Neutrophil (primary cell): ENCODE measurements around the gene LRRC49.

Experiments
- H3K27ac ChIP-seq: fragments of 200-600 bp; sonication (generic); 2 replicates; pipeline ENCODE4 v1.5.1; 2016; ENCODE audit warnings: mild to moderate bottlenecking, moderate library complexity
- H3K27me3 ChIP-seq: fragments of 200-600 bp; sonication (generic); 2 replicates; pipeline ENCODE4 v1.6.0; 2016; ENCODE audit warnings: mild to moderate bottlenecking
- H3K36me3 ChIP-seq: fragments of 200-600 bp; sonication (generic); 2 replicates; pipeline ENCODE4 v1.5.1; 2017
- H3K4me1 ChIP-seq, 2 experiments: fragments of 200-600 bp in 1 of 2; sonication (generic) in 1 of 2; 1 replicate in 1 of 2; 2 replicates in 1 of 2; pipeline versions ENCODE4 v1.5.1 to v1.6.1; 2013 to 2016; ENCODE audit warnings: low read depth in 1 of 2, low read length in 1 of 2, mild to moderate bottlenecking in 1 of 2, moderate library complexity in 1 of 2; ENCODE audit not compliant: control insufficient read depth in 1 of 2, insufficient read depth in 1 of 2
- H3K4me3 ChIP-seq, 2 experiments: fragments of 200-600 bp in 1 of 2; sonication (generic) in 1 of 2; 1 replicate in 1 of 2; 2 replicates in 1 of 2; pipeline ENCODE4 v1.5.1; 2013 to 2016; ENCODE audit warnings: low read depth in 1 of 2, low read length in 1 of 2, mild to moderate bottlenecking in 1 of 2, moderate library complexity in 1 of 2
- H3K9me3 ChIP-seq: fragments of 200-600 bp; sonication (generic); 2 replicates; pipeline ENCODE4 v1.5.1; 2016
- TF ChIP-seq, protein P1 (sequence below): fragments of 200-600 bp; sonication (generic); IDR thresholded peaks from 2 replicates; pipeline ENCODE4 v1.5.1; 2016; ENCODE audit warnings: antibody characterized with exemption

LRRC49 gene

DNA sequence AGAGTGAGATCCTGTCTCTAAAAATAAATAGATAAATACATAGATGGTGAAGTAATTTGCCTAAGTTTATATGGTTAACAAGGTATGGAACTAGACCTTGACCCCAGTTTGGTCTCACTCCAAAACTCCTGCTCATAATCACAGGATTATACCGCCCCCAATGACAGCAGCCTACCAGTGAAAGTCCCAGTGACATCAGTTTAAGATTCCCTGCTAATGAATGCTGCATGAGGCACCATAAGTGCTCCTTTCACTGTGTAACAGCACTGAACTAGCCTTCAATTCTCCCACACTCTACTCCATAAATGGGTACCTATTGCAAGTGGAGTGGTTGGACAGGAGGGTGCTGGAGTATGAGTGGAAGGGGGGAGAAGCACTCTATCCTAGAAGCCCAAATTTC, 199.0 kb downstream of the LRRC49 start:
- H3K27me3 ChIP-seq = no peaks in the 10 kb centered on the region
- no peaks in the 10 kb centered on the region for H3K36me3 ChIP-seq
- H3K4me1 ChIP-seq = no peaks in the 10 kb centered on the region
- H3K9me3 ChIP-seq = no peaks in the 10 kb centered on the region
- H3K4me3 ChIP-seq = no peak overlapping the region
- H3K27ac ChIP-seq = no peak overlapping the region
- TF ChIP-seq, protein P1, sequence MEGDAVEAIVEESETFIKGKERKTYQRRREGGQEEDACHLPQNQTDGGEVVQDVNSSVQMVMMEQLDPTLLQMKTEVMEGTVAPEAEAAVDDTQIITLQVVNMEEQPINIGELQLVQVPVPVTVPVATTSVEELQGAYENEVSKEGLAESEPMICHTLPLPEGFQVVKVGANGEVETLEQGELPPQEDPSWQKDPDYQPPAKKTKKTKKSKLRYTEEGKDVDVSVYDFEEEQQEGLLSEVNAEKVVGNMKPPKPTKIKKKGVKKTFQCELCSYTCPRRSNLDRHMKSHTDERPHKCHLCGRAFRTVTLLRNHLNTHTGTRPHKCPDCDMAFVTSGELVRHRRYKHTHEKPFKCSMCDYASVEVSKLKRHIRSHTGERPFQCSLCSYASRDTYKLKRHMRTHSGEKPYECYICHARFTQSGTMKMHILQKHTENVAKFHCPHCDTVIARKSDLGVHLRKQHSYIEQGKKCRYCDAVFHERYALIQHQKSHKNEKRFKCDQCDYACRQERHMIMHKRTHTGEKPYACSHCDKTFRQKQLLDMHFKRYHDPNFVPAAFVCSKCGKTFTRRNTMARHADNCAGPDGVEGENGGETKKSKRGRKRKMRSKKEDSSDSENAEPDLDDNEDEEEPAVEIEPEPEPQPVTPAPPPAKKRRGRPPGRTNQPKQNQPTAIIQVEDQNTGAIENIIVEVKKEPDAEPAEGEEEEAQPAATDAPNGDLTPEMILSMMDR = no peak

DNA sequence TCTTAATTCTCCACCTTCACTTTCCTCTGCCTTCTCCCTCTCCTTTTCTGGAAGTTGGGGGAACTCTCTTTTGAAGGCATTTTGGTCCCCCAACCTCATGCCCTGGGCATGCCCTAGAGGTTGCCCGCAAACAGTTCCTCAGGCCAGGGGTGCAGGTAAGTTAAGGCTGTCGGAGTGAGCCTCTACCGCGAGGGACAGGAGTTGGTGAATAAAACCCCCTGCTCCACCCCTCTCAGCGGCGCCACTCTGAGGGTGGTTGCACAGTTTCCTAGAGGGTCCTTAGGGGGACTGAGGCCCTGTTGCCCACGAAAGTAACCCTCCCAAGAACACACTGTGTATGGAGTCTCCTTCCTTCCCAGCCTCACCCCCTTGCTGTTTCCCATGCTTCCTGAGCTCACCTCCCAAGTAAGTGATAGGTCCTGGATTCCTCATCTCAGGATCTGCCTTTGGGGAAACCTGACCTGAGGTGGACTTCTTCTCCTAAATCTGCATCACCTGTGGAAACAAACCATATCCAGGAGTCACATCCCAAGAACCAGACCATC, 199.5 kb downstream of the LRRC49 start:
- H3K27ac ChIP-seq = no peak overlapping the region
- TF ChIP-seq, protein P1 = no peak
- no peaks in the 10 kb centered on the region for H3K27me3 ChIP-seq
- H3K4me1 ChIP-seq = no peaks in the 10 kb centered on the region
- no peaks in the 10 kb centered on the region for H3K36me3 ChIP-seq
- no peak overlapping the region for H3K4me3 ChIP-seq
- H3K9me3 ChIP-seq = no peaks in the 10 kb centered on the region

DNA sequence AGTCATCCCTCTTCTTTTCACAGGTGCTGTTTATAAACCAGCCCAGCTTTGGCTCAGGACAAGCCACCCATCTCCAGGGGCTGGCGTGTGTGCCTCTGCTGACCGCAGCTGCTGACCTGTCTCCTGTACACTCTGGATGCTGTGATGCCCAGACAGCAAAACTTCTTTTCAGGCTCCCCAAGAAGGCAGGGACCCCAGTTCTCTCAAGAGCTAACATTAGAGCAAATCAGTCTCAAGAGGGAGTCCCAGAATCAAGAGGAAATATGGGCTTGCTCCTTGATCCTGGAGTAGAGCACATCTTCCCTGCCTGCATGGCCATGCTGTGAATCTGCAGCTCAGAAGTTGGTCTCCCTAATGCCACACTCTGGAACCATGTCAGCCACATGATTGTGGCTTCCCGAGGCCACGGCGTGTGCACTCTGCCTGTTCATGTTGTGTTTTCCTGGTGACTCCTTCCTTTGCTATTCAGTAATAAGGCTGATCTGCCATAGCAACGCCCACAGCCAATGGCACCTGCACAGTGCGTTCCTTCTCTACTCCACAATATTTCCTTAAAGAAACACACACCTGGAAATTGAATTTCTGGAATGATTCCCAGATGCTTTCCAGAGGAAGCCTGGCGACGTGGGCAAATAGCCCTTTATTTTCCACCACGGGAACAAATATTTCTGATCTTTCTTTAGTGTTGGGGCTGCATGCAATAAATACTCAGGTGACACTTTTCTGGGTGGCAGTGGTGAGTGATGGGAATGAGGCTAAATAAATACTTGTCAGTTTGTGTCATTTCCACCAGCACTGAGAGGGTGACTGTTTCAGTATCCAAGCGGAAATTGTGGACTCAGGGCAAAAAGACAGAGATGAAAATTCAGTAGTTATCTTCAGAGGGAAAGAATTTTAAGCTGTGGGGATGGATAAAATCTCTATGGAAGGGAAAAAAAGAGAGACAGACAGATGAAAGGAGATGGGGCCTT, 200.7 kb downstream of the LRRC49 start:
- H3K4me1 ChIP-seq = no peaks in the 10 kb centered on the region
- H3K9me3 ChIP-seq = no peaks in the 10 kb centered on the region
- no peaks in the 10 kb centered on the region for H3K27me3 ChIP-seq
- no peak overlapping the region for H3K4me3 ChIP-seq
- H3K27ac ChIP-seq = no peak overlapping the region
- no peaks in the 10 kb centered on the region for H3K36me3 ChIP-seq
- TF ChIP-seq, protein P1 = no peak

DNA sequence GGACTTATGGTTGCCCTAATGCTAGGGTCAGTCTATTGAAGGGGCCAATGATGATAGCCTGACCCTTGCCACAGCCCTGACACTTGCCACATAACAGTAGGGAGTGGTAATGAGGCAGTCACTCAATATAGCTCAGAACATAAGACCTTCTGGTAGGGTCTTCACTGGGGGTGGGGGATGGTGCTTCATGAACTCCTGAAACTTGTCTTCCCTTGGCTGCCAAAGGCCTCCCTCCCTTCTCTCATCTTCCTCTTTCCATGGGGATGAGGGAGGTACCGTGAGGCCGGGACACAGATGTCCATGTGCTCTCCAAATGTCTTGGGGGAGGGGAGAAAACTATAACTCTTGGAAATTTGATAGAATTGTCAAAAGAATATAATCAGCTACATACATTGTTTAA, 201.5 kb downstream of the LRRC49 start:
- no peaks in the 10 kb centered on the region for H3K36me3 ChIP-seq
- TF ChIP-seq, protein P1 = no peak
- H3K27ac ChIP-seq = no peak overlapping the region
- no peaks in the 10 kb centered on the region for H3K27me3 ChIP-seq
- no peaks in the 10 kb centered on the region for H3K9me3 ChIP-seq
- H3K4me3 ChIP-seq = no peak overlapping the region
- no peaks in the 10 kb centered on the region for H3K4me1 ChIP-seq

DNA sequence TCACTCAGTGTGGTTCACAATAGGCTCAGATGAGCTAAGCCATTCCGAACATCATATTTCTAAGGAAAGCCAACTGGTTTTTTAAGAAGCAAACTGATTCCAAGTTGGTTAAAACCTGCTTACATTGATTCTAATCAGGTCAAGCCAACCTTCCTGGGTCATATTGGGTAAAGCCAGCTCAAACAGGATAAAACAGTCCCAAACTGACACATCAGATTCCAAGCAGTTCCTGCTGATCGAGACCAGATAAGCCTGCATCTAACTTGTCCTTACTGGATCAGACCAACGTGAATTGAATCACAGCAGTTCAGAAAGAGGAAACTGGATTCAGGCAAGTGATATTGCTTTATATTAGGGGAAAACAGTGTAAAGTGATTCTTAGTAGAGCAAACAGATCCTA, 204.1 kb downstream of the LRRC49 start:
- H3K9me3 ChIP-seq = no peaks in the 10 kb centered on the region
- no peaks in the 10 kb centered on the region for H3K36me3 ChIP-seq
- H3K27me3 ChIP-seq = no peaks in the 10 kb centered on the region
- TF ChIP-seq, protein P1 = no peak
- no peaks in the 10 kb centered on the region for H3K4me1 ChIP-seq
- no peak overlapping the region for H3K27ac ChIP-seq
- H3K4me3 ChIP-seq = no peak overlapping the region
